KMS-11 (cell line): Measurements from ENCODE around the gene METTL26.

ENCODE experiments used
- H2AFZ ChIP-seq: fragments of 200-600 bp; sonication (generic); 2 replicates; pipeline ENCODE4 v1.6.1; 2016; ENCODE audit warnings: antibody characterized with exemption, mixed run types, low read depth
- H3K27ac ChIP-seq: fragments of 200-600 bp; sonication (generic); 2 replicates; pipeline ENCODE4 v1.6.1; 2016; ENCODE audit warnings: mild to moderate bottlenecking, mixed run types
- H3K27me3 ChIP-seq: fragments of 200-600 bp; sonication (generic); 2 replicates; pipeline ENCODE4 v1.6.1; 2017; ENCODE audit warnings: mild to moderate bottlenecking, low read depth, mixed run types, moderate library complexity; ENCODE audit not compliant: insufficient read depth
- H3K36me3 ChIP-seq: fragments of 200-600 bp; sonication (generic); 2 replicates; pipeline ENCODE4 v1.6.1; 2017; ENCODE audit warnings: mild to moderate bottlenecking, mixed run types; ENCODE audit not compliant: insufficient read depth
- H3K4me1 ChIP-seq: fragments of 200-600 bp; sonication (generic); 2 replicates; pipeline ENCODE4 v1.6.1; 2016; ENCODE audit warnings: mild to moderate bottlenecking, low read depth, mixed run types; ENCODE audit not compliant: poor library complexity, severe bottlenecking
- H3K4me2 ChIP-seq: fragments of 200-600 bp; sonication (generic); 2 replicates; pipeline ENCODE4 v1.7.0; 2016; ENCODE audit warnings: mild to moderate bottlenecking, mixed run types
- H3K4me3 ChIP-seq: fragments of 200-600 bp; sonication (generic); IDR thresholded peaks from 2 replicates; pipeline ENCODE4 v1.6.1; 2017; ENCODE audit warnings: low read depth, low read length, mixed read lengths; ENCODE audit not compliant: insufficient read depth
- H3K79me2 ChIP-seq: fragments of 200-600 bp; sonication (generic); 2 replicates; pipeline ENCODE4 v1.6.1; 2016; ENCODE audit warnings: low read depth, mixed run types; ENCODE audit not compliant: insufficient read depth
- H3K9ac ChIP-seq: fragments of 200-600 bp; sonication (generic); 2 replicates; pipeline ENCODE4 v1.6.1; 2016; ENCODE audit warnings: mild to moderate bottlenecking, mixed run types
- H4K20me1 ChIP-seq: fragments of 200-600 bp; sonication (generic); 2 replicates; pipeline ENCODE4 v1.6.1; 2016; ENCODE audit warnings: mild to moderate bottlenecking, mixed run types; ENCODE audit not compliant: insufficient read depth
- TF ChIP-seq, protein P1 (sequence below): fragments of 200-600 bp; sonication (generic); conservative IDR thresholded peaks from 2 replicates; pipeline ENCODE4 v1.6.1; 2017; ENCODE audit warnings: low read depth, mild to moderate bottlenecking, antibody characterized with exemption, low read length, moderate library complexity, mixed read lengths

METTL26 gene

DNA sequence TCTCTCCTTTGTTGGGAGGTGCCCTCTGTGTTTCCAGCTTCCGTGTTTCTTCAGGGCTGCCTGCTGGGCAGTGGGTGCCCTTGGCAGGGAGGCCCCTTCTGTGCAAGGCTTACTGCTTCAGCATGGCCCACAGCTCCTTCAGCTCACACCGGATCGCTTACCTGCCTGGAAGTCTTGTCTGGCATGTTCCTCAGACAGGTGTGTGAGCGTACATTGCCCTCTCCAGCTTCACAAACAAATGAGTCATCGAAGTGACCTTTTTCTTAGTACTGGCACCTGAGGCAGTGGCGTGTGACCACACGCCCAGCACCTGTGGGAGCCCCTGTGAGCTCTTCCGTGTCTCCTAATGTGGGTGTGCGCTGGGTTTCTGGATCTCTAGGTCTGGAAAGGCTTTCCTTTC, 42.7 kb downstream of the METTL26 start:
- Histone ChIP-seq H2AFZ (no peak overlapping the region), H3K4me2 (no peak overlapping the region), H3K4me3 (no peak overlapping the region), H3K9ac (no peak overlapping the region), H3K27ac (no peak overlapping the region), H3K27me3 (no peaks in the 10 kb centered on the region), H4K20me1 (no peaks in the 10 kb centered on the region), H3K36me3 (no peaks in the 10 kb centered on the region), H3K79me2 (peaks cover 30% of the 10 kb centered on the region), H3K4me1 (peaks cover 7% of the 10 kb centered on the region)
- TF ChIP-seq, protein P1, sequence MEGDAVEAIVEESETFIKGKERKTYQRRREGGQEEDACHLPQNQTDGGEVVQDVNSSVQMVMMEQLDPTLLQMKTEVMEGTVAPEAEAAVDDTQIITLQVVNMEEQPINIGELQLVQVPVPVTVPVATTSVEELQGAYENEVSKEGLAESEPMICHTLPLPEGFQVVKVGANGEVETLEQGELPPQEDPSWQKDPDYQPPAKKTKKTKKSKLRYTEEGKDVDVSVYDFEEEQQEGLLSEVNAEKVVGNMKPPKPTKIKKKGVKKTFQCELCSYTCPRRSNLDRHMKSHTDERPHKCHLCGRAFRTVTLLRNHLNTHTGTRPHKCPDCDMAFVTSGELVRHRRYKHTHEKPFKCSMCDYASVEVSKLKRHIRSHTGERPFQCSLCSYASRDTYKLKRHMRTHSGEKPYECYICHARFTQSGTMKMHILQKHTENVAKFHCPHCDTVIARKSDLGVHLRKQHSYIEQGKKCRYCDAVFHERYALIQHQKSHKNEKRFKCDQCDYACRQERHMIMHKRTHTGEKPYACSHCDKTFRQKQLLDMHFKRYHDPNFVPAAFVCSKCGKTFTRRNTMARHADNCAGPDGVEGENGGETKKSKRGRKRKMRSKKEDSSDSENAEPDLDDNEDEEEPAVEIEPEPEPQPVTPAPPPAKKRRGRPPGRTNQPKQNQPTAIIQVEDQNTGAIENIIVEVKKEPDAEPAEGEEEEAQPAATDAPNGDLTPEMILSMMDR = no peak

DNA sequence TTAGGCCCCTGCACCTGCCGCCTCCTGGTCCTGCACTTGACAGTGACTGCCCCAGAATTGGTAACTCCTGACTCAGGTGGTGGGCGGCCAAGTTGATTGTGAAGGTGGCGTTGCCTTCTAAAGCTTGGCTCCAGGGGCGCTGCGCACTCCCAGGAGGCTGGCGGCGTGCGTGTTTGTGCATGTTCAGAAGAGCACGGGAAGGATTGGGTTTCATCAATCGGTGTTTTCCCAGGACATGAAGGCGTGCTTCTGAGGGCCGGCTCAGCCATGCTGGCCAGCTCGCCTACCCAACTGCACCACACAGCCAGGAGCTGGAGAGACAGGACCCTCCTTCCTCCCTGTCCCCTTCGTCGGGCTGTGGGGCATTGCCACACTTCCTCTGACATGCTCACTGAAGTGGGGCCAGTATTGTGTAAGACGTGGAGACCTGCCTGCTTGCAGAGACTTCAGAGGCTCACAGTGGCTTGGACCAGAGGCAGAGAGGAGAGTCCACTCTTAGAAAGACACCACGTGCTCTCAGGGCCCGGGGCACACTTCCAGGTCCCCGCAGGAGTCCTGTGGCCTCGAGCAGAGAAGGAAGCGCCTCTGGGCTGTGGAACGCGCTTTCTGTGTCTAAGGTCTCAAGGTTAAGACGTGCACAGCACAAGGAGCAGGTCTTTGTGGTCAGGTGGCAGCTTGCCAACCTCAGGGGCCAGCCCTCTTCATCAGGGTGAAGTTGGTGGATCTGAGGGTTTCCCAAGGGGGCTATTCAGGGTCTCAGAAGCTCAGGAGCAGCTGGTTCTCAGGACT, 43.4 kb downstream of the METTL26 start:
- Histone ChIP-seq H3K79me2 (peaks cover 36% of the 10 kb centered on the region), H3K4me3 (no peak overlapping the region)

DNA sequence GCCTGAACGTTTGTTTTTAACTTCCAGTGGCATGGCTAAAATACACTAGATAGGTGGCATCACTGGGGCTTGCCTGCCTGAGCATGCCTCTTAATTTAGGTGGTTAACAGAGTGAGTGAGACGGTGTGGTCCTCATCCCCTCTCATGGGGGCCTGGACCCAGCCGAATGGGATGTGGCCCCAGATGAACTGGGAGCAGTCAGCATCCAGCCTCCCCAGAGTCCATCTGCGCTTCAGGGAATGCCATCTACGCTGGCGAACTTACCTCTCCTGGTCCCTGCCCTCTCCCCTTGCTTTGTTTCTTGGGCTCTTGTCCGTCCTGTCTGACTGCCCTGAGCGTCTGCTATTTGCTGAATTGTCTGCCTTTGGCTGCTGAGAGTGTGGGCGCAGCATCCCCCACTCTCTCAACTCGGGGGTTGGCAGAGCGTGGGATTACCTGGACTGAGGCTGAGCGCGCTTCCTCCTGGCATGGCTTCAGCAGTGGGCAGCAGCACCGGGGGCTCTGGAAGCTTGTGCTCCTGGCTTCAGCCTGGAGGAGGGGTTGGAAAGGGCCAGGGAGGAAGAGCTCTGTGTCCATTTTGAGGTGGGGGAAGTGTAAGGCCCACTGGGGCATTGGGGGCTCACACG, 44.1 kb downstream of the METTL26 start:
- Histone ChIP-seq H3K4me1 (peaks cover 17% of the 10 kb centered on the region), H3K27ac (no peak overlapping the region), H3K4me2 (no peak overlapping the region; the same call in 1 of the 2 replicates), H3K36me3 (no peaks in the 10 kb centered on the region), H3K4me3 (no peak overlapping the region), H4K20me1 (no peaks in the 10 kb centered on the region), H3K9ac (no peak overlapping the region), H3K79me2 (peaks cover 43% of the 10 kb centered on the region), H2AFZ (no peak overlapping the region), H3K27me3 (no peaks in the 10 kb centered on the region)
- TF ChIP-seq, protein P1 = no peak

More for the DNA sequence above, 43.4 kb downstream of the METTL26 start:
- Histone ChIP-seq H2AFZ (no peak overlapping the region), H3K36me3 (no peaks in the 10 kb centered on the region), H3K27ac (no peak overlapping the region), H3K4me1 (peaks cover 10% of the 10 kb centered on the region), H3K9ac (no peak overlapping the region), H3K4me2 (no peak overlapping the region), H3K27me3 (no peaks in the 10 kb centered on the region), H4K20me1 (no peaks in the 10 kb centered on the region)
- TF ChIP-seq, protein P1 = no peak

DNA sequence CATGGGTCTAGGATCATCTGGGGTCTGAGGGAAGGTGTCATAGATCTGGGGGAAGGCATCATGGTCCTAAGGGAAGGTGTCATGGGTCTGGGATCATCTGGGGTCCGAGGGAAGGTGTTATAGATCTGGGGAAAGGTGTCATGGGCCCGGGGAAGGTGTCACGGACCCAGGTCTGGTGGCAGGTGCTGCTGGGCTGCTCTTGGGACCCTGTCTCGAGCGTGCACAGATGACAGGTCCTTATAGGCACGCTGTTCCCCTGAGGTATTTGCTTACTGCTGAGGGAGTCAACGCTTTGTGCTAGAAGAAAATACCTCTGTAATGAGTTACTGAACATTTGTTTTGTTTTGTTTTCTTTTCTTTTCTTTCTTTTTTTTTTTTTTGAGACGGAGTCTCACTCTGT, 44.9 kb downstream of the METTL26 start:
- Histone ChIP-seq H3K36me3 (no peaks in the 10 kb centered on the region), H4K20me1 (no peaks in the 10 kb centered on the region), H3K27ac (no peak overlapping the region), H3K4me1 (peaks cover 22% of the 10 kb centered on the region), H3K9ac (no peak overlapping the region), H3K4me2 (peak overlapping the region; percentile 95), H3K4me3 (no peak overlapping the region), H3K79me2 (peaks cover 49% of the 10 kb centered on the region), H3K27me3 (no peaks in the 10 kb centered on the region), H2AFZ (no peak overlapping the region)
- TF ChIP-seq, protein P1 = no peak
